Endodermal cell (in vitro differentiated cells): ENCODE data around the gene AAK1. TPM values are rescaled to one million over a fixed set of nuclear protein-coding genes. Genes with fewer than 3 reads are reported as not detected.
A peak's percentile ranks its signal among the peaks of the same experiment; 100 is the strongest.
"Not testable (repeated sequence)": the region's sequence is repeated elsewhere in the genome, so short reads cannot be mapped to it uniquely, and the experiment has no call there.

Experiments used
- DNase-seq: peaks from one replicate; pipeline ENCODE4 v3.0.0-alpha.2; 2017
- H3K27ac ChIP-seq: 2 replicates; pipeline ENCODE4 v1.5.1; 2013; ENCODE audit warnings: mild to moderate bottlenecking, low read depth, low read length, moderate library complexity
- H3K27me3 ChIP-seq: 2 replicates; pipeline ENCODE4 v1.6.1; 2013; ENCODE audit warnings: mild to moderate bottlenecking, low read length, moderate library complexity; ENCODE audit not compliant: insufficient read depth, control insufficient read depth, poor library complexity, severe bottlenecking
- H3K36me3 ChIP-seq: 2 replicates; pipeline ENCODE4 v1.7.0; 2013; ENCODE audit warnings: mild to moderate bottlenecking, low read length, moderate library complexity; ENCODE audit not compliant: control insufficient read depth, insufficient read depth
- H3K4me1 ChIP-seq: one replicate; pipeline ENCODE4 v1.7.0; 2013; ENCODE audit warnings: low read length; ENCODE audit not compliant: control insufficient read depth, insufficient read depth
- H3K4me3 ChIP-seq: 2 replicates; pipeline ENCODE4 v1.5.1; 2013; ENCODE audit warnings: mild to moderate bottlenecking, low read length, moderate library complexity
- H3K9ac ChIP-seq: 2 replicates; pipeline ENCODE4 v1.6.1; 2013; ENCODE audit warnings: mild to moderate bottlenecking, low read length, moderate library complexity; ENCODE audit not compliant: poor library complexity, severe bottlenecking; ENCODE audit errors: extremely low read depth
- H3K9me3 ChIP-seq: 2 replicates; pipeline ENCODE4 v1.6.1; 2013; ENCODE audit warnings: mild to moderate bottlenecking, low read length, moderate library complexity; ENCODE audit not compliant: control insufficient read depth
- H3K27ac Mint-ChIP-seq: 2 replicates; pipeline ENCODE4 v1.8.0; 2020; ENCODE audit warnings: mixed read lengths
- H3K27me3 Mint-ChIP-seq: 2 replicates; pipeline ENCODE4 v1.8.0; 2021; ENCODE audit warnings: mild to moderate bottlenecking, mixed read lengths; ENCODE audit not compliant: insufficient read depth
- H3K36me3 Mint-ChIP-seq: 2 replicates; pipeline ENCODE4 v1.8.0; 2020; ENCODE audit warnings: low read depth, mixed read lengths
- H3K4me1 Mint-ChIP-seq: 2 replicates; pipeline ENCODE4 v1.8.0; 2020; ENCODE audit warnings: mixed read lengths
- H3K4me3 Mint-ChIP-seq: 2 replicates; pipeline ENCODE4 v1.8.0; 2020; ENCODE audit warnings: mild to moderate bottlenecking, moderate library complexity, mixed read lengths
- H3K9me3 Mint-ChIP-seq: 2 replicates; pipeline ENCODE4 v1.8.0; 2020; ENCODE audit warnings: mild to moderate bottlenecking, mixed read lengths
- CTCF ChIP-seq: fragments of 200-600 bp; sonication (generic); conservative IDR thresholded peaks from 2 replicates; pipeline ENCODE4 v1.5.0; 2021; ENCODE audit warnings: antibody characterized with exemption, mild to moderate bottlenecking
- WGBS, 2 experiments: methylation state at CpG; one replicate each; pipeline versions ENCODE4 v1.1.5 to v1.1.7; 2013; ENCODE audit warnings: missing lambda C conversion rate in 2 of 2, mixed read lengths in 1 of 2; ENCODE audit not compliant: insufficient coverage in 1 of 2, insufficient read length in 1 of 2; 5-methylcytosine and 5-hydroxymethylcytosine counted together
- total RNA-seq, 2 donors: library from RNA; stranded (reverse); fragmentation: NEBNext Ultra II Directional in 1 of 2; extraction: Animal tissue kit (Norgen Biotek cat#: 25700) in 1 of 2; gene quantifications; 2 replicates in 1 of 2; 3 replicates in 1 of 2; pipeline ENCODE4 v1.2.1, GENCODE V29; 2021

AAK1 gene
- total RNA-seq, 2 donors from 2014 or later, result 29.2 to 34.7 TPM

GRCh38 chr2:69576880-69577279 is 66.7 kb downstream of the AAK1 start:
- no peaks in the 10 kb centered on the region for H3K36me3 Mint-ChIP-seq
- DNase-seq, result no peak
- no peaks in the 10 kb centered on the region for H3K9me3 ChIP-seq
- H3K27me3 Mint-ChIP-seq, result no peaks in the 10 kb centered on the region
- no peaks in the 10 kb centered on the region for H3K36me3 ChIP-seq
- no peak overlapping the region for H3K4me3 Mint-ChIP-seq
- no peak overlapping the region for H3K27ac Mint-ChIP-seq
- H3K9ac ChIP-seq, result no peak overlapping the region
- no peak overlapping the region for H3K27ac ChIP-seq
- 96 to 98% methylated on average over 5 of the region's 5 CpGs for WGBS, 2 experiments
- H3K4me1 Mint-ChIP-seq, result peaks cover 32% of the 10 kb centered on the region
- no peaks in the 10 kb centered on the region for H3K27me3 ChIP-seq
- no peak for TF ChIP-seq CTCF
- H3K4me3 ChIP-seq, result no peak overlapping the region
- H3K4me1 ChIP-seq, result peaks cover 5% of the 10 kb centered on the region
- H3K9me3 Mint-ChIP-seq, result no peaks in the 10 kb centered on the region

DNA sequence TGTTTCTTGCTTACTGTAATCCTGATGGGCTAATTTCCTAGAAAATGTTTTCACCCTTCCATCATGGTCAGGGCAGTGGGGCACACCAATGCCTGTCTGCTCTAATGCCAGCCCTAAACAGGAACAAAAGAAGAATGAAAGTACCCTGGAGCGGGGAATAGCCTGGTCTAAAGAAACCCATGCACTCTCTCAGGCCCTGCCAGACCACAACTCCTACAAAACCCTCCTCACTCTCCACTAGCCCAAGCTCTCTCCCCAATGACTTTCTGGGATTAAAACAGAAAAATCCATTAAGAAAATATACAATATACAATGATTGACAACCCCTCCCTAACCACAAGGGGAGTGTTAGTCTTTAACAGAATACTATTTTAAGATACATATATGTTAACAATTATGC is 67.6 kb downstream of the AAK1 start:
- H3K27ac Mint-ChIP-seq, result peak overlapping the region; percentile 62
- no peaks in the 10 kb centered on the region for H3K27me3 ChIP-seq
- 100% methylated on average over 1 of the region's 1 CpG; no CpG with 5 or more reads in 1 of the 2 experiments for WGBS, 2 experiments
- no peaks in the 10 kb centered on the region for H3K9me3 ChIP-seq
- no peaks in the 10 kb centered on the region for H3K9me3 Mint-ChIP-seq
- H3K9ac ChIP-seq, result no peak overlapping the region
- no peak overlapping the region for H3K4me3 Mint-ChIP-seq
- no peak overlapping the region for H3K4me3 ChIP-seq
- no peak overlapping the region for H3K27ac ChIP-seq
- no peak for TF ChIP-seq CTCF
- H3K4me1 ChIP-seq, result peaks cover 5% of the 10 kb centered on the region
- H3K27me3 Mint-ChIP-seq, result no peaks in the 10 kb centered on the region
- no peaks in the 10 kb centered on the region for H3K36me3 Mint-ChIP-seq
- H3K36me3 ChIP-seq, result no peaks in the 10 kb centered on the region
- no peak for DNase-seq
- H3K4me1 Mint-ChIP-seq, result peaks cover 37% of the 10 kb centered on the region

GRCh38 chr2:69575371-69575770 is 68.2 kb downstream of the AAK1 start:
- H3K9me3 Mint-ChIP-seq, H3K36me3 Mint-ChIP-seq, H3K4me3 ChIP-seq, H3K27ac Mint-ChIP-seq, H3K36me3 ChIP-seq, H3K4me3 Mint-ChIP-seq, H3K27me3 ChIP-seq, H3K9ac ChIP-seq, H3K27ac ChIP-seq, H3K27me3 Mint-ChIP-seq, H3K9me3 ChIP-seq, DNase-seq, H3K4me1 ChIP-seq: not testable (repeated sequence)
- 93 to 94% methylated on average over 9 to 13 of the region's 13 CpGs for WGBS, 2 experiments
- peaks cover 42% of the 10 kb centered on the region for H3K4me1 Mint-ChIP-seq

GRCh38 chr2:69572641-69573040 is 70.9 kb downstream of the AAK1 start:
- Histone ChIP-seq H3K27ac (no peak overlapping the region), H3K9ac (no peak overlapping the region), H3K36me3 (no peaks in the 10 kb centered on the region), H3K4me1 (peaks cover 9% of the 10 kb centered on the region), H3K4me3 (no peak overlapping the region), H3K9me3 (no peaks in the 10 kb centered on the region), H3K27me3 (no peaks in the 10 kb centered on the region)
- no peak for TF ChIP-seq CTCF
- Mint-ChIP-seq H3K4me3 (no peak overlapping the region), H3K4me1 (peaks cover 43% of the 10 kb centered on the region), H3K9me3 (no peaks in the 10 kb centered on the region), H3K27me3 (no peaks in the 10 kb centered on the region), H3K27ac (peak overlapping the region; percentile 50), H3K36me3 (no peaks in the 10 kb centered on the region)
- no peak for DNase-seq
- WGBS, 2 experiments, result 81 to 82% methylated on average over 5 of the region's 5 CpGs
